ELF-1 (cell line): Measurements from ENCODE around the gene MAGI1.
"Not testable (repeated sequence)": the region's sequence is repeated elsewhere in the genome, so short reads cannot be mapped to it uniquely, and the experiment has no call there.

Experiments
- DNase-seq: peaks from one replicate; pipeline ENCODE4 v3.0.0-alpha.2; 2016; ENCODE audit warnings: low read depth, low spot score

The MAGI1 gene

DNA sequence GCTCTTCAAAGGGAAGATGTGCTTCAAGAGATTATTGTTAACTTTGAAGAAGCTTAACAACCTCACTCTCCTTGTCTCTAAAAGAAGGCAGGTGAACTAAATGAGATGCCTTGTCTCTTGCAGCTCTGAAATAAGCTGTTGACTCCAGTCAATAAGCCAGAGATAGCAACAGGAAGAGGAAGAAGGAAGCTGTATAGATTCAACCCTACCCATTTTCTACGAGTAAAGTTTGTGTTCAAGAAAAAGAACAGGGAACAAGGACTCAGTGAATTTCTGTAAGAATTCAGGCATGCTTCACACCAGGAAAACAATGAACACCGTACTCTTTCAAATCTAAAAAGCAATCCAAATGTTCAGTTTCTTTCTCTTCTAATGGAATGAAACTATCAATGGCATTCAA is 503.5 kb downstream of the MAGI1 start:
- DNase-seq = no peak

GRCh38 chr3:65534805-65535204 is 503.9 kb downstream of the MAGI1 start:
- DNase-seq = no peak

DNA sequence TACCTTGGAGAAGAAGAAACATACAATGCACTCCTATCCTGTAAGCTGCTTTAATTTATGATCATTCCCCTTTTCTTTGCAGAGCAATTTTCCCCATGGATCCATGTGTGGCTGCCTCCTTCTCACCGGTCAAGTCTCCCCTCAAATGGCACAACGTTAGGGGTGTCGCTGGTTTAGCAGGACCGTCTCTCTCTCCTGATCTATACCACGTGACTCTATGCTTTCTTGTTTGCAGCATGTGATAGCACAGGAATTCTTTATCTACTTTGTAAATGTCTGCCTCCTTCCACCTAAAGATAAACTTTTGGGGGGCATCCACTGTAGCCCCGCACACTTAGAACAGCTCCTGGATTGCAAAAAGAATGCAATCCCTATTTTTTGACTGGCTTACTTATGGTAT is 506.0 kb downstream of the MAGI1 start:
- no peak for DNase-seq

DNA sequence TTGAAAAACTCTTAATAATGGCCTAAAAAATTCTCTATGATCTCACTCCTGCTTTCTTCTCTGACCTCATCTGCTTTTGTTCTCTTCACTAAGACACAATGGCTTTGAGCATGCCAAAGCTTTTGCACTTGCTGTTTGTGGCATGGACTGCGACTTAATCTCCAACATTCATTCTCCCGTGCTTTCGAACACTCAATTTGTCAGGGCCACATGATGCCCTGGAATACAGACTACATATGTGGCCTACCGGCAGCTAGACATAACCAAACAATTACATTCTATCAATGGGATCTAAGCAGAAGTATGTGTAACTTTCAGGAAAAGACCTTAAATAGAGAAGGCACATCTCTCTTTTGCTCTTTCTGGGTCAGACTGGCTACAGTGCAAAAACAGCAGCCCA is 506.5 kb downstream of the MAGI1 start:
- DNase-seq = no peak

GRCh38 chr3:65531499-65531898 is 507.2 kb downstream of the MAGI1 start:
- no peak for DNase-seq

- no peak for DNase-seq
Observed at GRCh38 chr3:65526656-65527055, 512.1 kb downstream of the MAGI1 start.

- no peak for DNase-seq
Observed at GRCh38 chr3:65524584-65524983, 514.1 kb downstream of the MAGI1 start.

GRCh38 chr3:65523878-65524277 is 514.8 kb downstream of the MAGI1 start:
- DNase-seq = no peak

- DNase-seq = no peak
Observed at GRCh38 chr3:65521032-65521431, 517.7 kb downstream of the MAGI1 start.

- DNase-seq = no peak
Observed at GRCh38 chr3:65516998-65517397, 521.7 kb downstream of the MAGI1 start.

GRCh38 chr3:65514317-65514716 is 524.4 kb downstream of the MAGI1 start:
- not testable (repeated sequence) for DNase-seq

- DNase-seq = peak; percentile 42
Observed at GRCh38 chr3:65509423-65509794, 529.3 kb downstream of the MAGI1 start.

- DNase-seq = peak; percentile 41
Observed at GRCh38 chr3:65508750-65509422, 529.8 kb downstream of the MAGI1 start.

DNA sequence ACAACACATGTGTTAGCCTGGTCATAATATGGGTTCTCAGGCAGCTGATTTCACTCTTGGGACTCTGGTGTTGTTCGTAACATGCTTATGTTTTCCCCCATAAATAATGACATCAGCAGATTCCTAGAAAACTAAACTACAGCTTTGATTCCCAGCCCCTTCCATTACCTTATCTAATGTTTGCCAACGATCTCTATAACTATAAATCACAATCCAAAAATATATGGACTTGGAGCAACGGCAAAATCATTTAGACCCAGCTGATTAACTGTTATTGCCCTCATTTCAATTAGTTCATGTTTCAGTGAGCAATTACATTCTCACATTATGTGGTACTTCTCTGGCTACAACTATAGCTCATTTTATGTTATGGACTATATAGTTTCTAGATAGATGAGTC is 531.3 kb downstream of the MAGI1 start:
- no peak for DNase-seq

DNA sequence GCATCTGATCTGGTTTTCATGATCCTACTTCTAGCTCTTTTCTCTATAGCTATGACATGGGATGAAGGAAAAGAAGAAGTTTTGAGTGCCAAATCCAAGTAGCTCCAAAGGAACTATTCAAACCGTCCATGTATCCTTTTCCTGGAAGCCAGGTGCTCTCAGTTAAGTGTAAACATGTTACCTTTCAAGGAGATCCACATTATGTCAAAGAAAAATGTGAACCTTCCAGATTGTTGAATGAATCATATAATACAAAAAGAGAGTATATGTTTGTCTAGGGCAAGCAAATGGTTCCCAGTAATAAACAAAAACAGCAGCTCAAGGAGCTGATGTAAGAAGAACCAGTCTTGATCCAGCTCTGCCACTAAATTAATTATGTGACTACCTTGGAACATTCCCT is 534.9 kb downstream of the MAGI1 start:
- no peak for DNase-seq

DNA sequence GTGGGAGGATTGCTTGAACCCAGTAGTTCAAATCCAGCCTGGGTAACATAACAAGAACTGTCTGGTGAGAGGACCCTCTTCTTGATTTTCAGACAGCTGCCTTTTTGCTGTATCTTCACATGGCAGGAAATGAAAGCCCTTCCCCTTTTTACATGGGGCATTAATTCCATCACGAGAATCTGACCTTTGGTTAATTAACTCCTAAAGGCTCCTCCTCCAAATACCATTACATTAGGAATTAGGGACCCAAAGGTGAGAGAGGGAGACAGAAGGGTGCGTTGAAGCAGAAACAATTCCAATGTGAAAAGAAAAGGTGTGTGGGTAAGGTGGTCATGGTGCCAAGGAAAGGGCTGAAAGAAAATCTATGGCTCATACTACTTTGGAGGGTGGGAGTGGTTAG is 536.2 kb downstream of the MAGI1 start:
- no peak for DNase-seq

- DNase-seq = no peak
Observed at GRCh38 chr3:65500398-65501306, 538.1 kb downstream of the MAGI1 start.

- peak; percentile 54 for DNase-seq
Observed at GRCh38 chr3:65497846-65498245, 540.9 kb downstream of the MAGI1 start.

DNA sequence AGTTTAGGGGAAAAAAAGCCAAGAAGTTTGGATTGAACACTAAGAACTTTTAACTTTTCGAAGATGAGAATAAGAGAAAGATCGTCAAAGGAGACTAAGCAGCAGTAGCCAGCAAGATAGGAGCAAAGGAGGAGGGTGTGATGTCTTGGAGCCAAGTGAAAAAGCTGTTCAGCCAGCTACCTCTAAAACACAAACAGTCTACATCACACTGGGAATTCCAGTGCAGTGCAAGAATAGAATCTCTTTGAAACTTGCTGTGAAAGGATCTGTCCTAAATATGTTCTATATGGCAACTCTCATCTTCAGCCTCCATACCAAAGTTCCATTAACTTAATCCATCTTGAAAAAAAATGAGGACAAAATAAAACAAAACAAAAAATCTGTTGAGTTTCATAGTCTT is 541.5 kb downstream of the MAGI1 start:
- no peak for DNase-seq

- DNase-seq = no peak
Observed at GRCh38 chr3:65493938-65494337, 544.8 kb downstream of the MAGI1 start.

DNA sequence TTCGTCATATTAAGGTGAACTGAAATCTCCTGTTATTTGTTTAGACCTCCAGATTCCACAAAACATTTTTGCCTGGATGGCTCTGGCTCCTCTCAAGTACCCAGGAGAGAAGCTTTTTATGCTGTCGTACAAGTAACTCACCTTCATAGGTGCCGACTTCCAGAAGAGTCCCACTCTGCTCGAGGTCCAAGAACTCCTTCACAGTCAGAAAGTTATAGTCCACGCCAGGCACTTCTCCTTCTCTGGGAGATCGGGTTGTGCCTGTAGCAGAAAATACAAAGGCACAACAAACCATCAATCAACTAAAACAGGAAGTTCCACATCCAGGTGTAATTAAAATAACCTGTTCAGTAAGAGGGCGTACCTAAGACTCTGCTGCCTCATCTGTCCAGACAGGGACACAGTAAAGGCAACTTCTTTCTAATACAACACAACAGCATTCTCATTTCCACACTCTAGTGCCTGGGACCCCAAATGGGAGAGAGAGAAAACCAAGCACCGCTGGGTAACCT is 545.3 kb downstream of the MAGI1 start:
- peak; percentile 46 for DNase-seq

DNA sequence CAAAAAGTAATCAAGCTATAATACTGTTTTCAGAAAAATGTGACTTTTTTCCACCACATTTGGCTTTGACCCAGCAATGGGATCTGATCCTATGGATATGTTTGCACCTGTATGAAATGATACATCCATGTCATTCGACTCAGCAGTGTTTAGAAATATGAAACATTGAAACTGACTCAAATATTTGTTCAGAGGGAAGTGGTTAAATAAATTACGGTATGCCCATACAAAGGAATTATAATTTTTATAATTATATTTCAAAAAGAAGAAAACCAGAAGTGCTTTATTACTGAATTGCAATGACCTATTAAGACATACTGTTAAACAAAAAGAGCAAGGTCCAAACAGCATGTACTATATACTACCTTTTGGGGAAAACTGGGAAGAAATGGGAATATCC is 546.5 kb downstream of the MAGI1 start:
- no peak for DNase-seq

DNA sequence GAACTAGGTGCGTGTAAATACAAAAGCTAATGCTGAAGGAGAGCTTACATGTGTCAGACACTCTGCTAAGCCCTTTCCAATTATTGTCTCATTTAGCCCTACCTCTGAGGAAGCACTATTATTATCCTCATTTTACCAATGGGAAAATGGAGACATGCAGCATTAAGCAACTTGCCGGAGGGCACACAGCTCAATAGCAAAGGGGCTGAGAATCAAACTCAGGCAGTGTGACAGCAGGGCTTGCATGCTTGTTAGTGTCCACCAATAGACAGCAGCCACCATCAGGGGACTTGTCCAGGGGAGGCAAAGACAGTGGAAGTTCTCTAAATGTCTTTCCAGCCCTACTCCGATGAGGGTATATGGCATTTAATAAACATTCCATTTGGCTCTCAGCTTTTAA is 548.6 kb downstream of the MAGI1 start:
- peak; percentile 18 for DNase-seq
